Colonic mucosa (tissue), 4 donors: ENCODE data around the gene NACAD. TPM values are rescaled to one million over a fixed set of nuclear protein-coding genes. Genes with fewer than 3 reads are reported as not detected.

Source experiments
- DNase-seq: peaks from one replicate; pipeline ENCODE4 v3.0.0-alpha.2; 2020
- H3K27ac ChIP-seq: fragments of 200-600 bp; one replicate; pipeline ENCODE4 v1.8.0; 2021
- H3K27me3 ChIP-seq: fragments of 200-600 bp; one replicate; pipeline ENCODE4 v1.8.0; 2021
- H3K36me3 ChIP-seq: fragments of 200-600 bp; one replicate; pipeline ENCODE4 v1.8.0; 2021
- H3K4me1 ChIP-seq: fragments of 200-600 bp; one replicate; pipeline ENCODE4 v1.8.0; 2021; ENCODE audit warnings: mild to moderate bottlenecking
- H3K4me3 ChIP-seq: fragments of 200-600 bp; one replicate; pipeline ENCODE4 v1.8.0; 2021
- H3K9ac ChIP-seq, 2 donors: one replicate each; pipeline ENCODE4 v1.7.0; 2013; ENCODE audit warnings: control low read depth in 2 of 2, low read depth in 2 of 2, low read length in 2 of 2
- H3K9me3 ChIP-seq: fragments of 200-600 bp; one replicate; pipeline ENCODE4 v1.8.0; 2021
- CTCF ChIP-seq: fragments of 200-600 bp; IDR thresholded peaks from one replicate; pipeline ENCODE4 v1.8.0; 2022; ENCODE audit warnings: antibody characterized with exemption, mild to moderate bottlenecking
- intact Hi-C: fragments of 100-400 bp; cut with DNase I; formaldehyde crosslinking; loops from one replicate; pipeline ENCODE4 v1.14.1; 2022
- total RNA-seq, 2 donors: library from RNA; stranded (reverse); fragmentation: NEBNext Ultra II Directional in 1 of 2; extraction: Animal tissue kit (Norgen Biotek cat#: 25700) in 1 of 2; gene quantifications; one replicate each; pipeline ENCODE4 v1.2.1, GENCODE V29; 2021
- donor health status: healthy.
- donor health status: DM: no; HTN: no; CAD: no.
- donor health status: DM: no; HTN: no; CAD: no.

Gene NACAD
- total RNA-seq, 2 donors from 2014 or later: 1.0 to 3.3 TPM

DNA sequence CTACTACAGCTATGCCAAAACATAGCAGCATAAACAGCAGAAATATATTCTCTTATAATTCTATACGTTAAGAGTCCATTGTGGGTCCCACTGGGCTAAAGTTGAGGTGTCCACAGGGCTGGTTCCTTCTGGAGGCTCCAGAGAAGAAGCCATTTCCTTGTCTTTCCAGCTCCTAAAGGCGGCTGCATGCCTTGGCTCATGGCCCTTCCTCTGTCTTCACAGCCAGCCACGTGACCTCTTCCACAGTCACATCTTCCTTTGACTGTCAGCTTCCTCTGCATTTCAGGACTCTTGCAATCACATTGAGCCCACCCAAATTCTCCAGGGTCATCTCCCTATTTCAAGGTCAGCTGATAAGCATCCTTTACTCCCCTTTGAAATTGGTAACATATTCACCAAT, 17.2 kb downstream of the NACAD start:
- Histone ChIP-seq H3K27ac (no peak overlapping the region), H3K36me3 (peaks cover 13% of the 10 kb centered on the region), H3K27me3 (no peaks in the 10 kb centered on the region), H3K9me3 (no peaks in the 10 kb centered on the region), H3K4me1 (no peaks in the 10 kb centered on the region), H3K4me3 (no peak overlapping the region), H3K9ac (no peak overlapping the region)
- no peak for DNase-seq
- intact Hi-C loops: no loop called here
- TF ChIP-seq CTCF: no peak

DNA sequence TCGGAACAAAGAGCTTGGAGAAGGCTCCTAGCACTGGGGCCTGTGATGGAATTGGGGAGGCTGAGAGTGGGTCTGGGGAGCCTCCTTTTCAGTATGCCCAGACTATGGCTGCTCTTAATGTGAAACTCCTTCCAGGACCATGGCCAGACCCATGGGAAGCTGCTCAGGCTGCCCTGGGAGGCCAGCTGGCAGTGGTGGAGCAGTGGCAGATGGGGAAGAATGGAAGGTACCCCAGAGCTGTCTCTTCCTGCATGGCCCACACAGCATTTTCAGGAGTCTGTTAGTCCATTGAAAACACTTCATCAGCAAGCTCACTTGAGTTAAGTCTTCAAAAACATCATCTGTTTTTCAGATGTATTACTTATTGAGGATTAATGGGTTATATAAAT, 18.5 kb downstream of the NACAD start:
- Histone ChIP-seq H3K9ac (no peak overlapping the region), H3K27ac (no peak overlapping the region), H3K27me3 (no peaks in the 10 kb centered on the region), H3K36me3 (peaks cover 5% of the 10 kb centered on the region), H3K9me3 (no peaks in the 10 kb centered on the region), H3K4me3 (no peak overlapping the region), H3K4me1 (no peaks in the 10 kb centered on the region)
- DNase-seq: no peak
- intact Hi-C loops: no loop called here
- no peak for TF ChIP-seq CTCF

DNA sequence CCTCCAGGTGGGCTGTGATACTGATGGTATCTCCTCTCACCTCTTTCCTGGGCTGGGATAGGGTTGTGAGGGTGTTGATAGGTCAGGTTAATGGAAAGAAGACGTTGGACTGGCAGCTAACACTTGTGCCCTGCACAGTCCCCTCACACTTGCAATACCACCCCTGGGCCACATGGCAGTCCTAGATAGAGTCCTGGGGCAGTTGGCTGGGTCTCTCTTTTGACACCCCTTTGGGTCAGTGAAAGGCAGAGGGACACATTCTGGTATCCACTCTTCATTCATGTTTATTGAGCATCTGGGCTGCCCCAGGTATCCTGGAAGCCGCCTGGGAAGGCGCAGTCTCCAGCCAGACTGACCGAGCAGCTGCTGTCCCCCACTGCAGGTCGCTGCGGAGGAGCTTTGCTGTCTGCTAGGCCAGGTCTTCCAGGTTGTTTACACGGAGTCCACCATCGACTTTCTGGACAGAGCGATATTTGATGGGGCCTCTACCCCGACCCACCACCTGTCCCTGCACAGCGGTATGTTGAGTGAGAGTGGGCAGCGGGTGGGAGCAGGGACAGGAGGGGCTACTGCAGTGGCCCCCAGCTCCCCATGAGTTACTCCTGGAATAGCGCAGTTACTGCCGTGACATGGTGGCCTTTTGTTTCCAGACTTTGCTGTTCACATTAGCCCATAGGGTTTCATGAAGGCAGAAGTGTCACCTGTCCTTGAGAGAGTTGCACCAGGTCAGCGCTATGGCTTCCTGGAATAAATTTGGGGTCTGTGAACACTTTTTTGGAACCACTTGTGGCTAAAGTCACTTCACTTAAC, 19.1 kb downstream of the NACAD start:
- Histone ChIP-seq H3K9me3 (no peaks in the 10 kb centered on the region), H3K4me1 (no peaks in the 10 kb centered on the region), H3K36me3 (peaks cover 5% of the 10 kb centered on the region), H3K4me3 (no peak overlapping the region), H3K9ac (no peak overlapping the region), H3K27me3 (no peaks in the 10 kb centered on the region), H3K27ac (no peak overlapping the region)
- no peak for TF ChIP-seq CTCF
- intact Hi-C loops: no loop called here
- DNase-seq: no peak

GRCh38 chr7:45068236-45069023, 20.3 kb downstream of the NACAD start:
- Histone ChIP-seq H3K27me3 (no peaks in the 10 kb centered on the region), H3K36me3 (peaks cover 1% of the 10 kb centered on the region), H3K4me3 (no peak overlapping the region), H3K9me3 (no peaks in the 10 kb centered on the region), H3K4me1 (no peaks in the 10 kb centered on the region), H3K27ac (no peak overlapping the region), H3K9ac (no peak overlapping the region)
- TF ChIP-seq CTCF: no peak
- intact Hi-C loops: no loop called here
- DNase-seq: peak; percentile 67

DNA sequence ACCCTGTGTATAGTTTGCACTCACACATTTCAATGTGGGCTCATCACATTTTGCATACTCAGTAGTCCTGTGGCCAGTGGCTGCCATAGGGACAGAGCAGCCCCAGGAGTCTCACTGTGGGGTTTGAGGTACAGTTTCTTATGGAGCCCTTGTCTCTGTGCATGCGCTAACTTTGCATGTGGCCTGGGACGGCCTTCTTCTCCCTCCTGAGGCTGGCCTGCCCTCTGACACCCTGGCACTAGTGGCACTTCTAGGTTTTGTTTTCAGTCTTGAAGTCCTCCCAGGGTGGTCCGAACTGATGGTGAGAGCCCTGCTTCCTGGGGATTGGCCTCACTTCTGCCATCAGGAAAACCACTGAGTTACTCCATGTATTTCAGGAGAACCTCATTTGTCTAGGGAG, 21.2 kb downstream of the NACAD start:
- H3K9ac ChIP-seq: no peak overlapping the region
- no peak overlapping the region for H3K27ac ChIP-seq
- no peak for TF ChIP-seq CTCF
- intact Hi-C loops: no loop called here
- DNase-seq: no peak
- no peaks in the 10 kb centered on the region for H3K36me3 ChIP-seq
- H3K4me3 ChIP-seq: no peak overlapping the region
- H3K9me3 ChIP-seq: no peaks in the 10 kb centered on the region
- H3K27me3 ChIP-seq: no peaks in the 10 kb centered on the region
- no peaks in the 10 kb centered on the region for H3K4me1 ChIP-seq
